K562 treated with DMSO at 1 percent for 4 hours (cell line): ENCODE measurements around the gene CENPN. TPM values are rescaled to one million over a fixed set of nuclear protein-coding genes. Genes with fewer than 3 reads are reported as not detected.

Experiments
- total RNA-seq: library from RNA; unstranded; fragments of 300-600 nt; gene quantifications from 2 replicates; pipeline ENCODE4 v1.2.3, GENCODE V29; 2022; ENCODE audit not compliant: insufficient read depth

CENPN gene, protein sequence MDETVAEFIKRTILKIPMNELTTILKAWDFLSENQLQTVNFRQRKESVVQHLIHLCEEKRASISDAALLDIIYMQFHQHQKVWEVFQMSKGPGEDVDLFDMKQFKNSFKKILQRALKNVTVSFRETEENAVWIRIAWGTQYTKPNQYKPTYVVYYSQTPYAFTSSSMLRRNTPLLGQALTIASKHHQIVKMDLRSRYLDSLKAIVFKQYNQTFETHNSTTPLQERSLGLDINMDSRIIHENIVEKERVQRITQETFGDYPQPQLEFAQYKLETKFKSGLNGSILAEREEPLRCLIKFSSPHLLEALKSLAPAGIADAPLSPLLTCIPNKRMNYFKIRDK
- total RNA-seq, result 174 and 179 TPM in 2 replicates

GRCh38 chr16:81006813-81007695 is at the start of gene CENPN, which contains the start of gene CMC2:
Gene CENPN (plus strand): TSS chr16:81007214. CDS start chr16:81011940, 4,726 bp downstream.
Gene CMC2 (minus strand): TSS chr16:81006885. CDS start chr16:80997394, 9,491 bp downstream.

DNA sequence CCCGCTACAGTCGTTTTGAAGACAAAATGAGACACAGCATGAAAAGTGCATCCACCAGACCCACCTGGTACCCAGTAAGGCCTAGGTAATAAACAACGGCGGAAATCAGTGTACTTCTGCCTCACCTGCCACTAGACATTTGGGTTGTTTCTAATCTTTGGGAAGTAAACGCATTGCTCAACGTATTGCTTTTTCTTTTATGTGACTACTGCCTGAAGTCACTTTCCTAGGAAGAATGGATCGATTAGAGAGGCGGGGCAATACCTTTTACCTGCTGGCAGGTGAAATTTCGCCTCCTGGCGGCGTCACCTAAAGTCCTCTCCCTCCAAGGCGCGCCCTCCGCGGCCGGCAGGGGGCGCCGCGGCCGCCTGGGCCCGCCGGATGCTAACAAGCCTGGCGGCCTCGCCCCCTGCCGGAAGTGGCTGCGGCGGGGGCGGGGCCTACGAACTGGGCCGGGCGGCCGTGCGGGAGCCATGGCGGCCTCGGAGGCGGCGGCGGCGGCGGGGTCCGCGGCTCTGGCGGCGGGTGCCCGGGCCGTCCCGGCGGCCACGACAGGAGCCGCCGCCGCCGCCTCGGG is 28.5 kb downstream of the CENPN start, which contains the start of gene ATMIN:
ATMIN (plus strand) TSS at position 445 of the 577 bp plus-strand sequence; CDS start at position 474, 29 bp downstream.

GRCh38 chr16:81077076-81077940 is 70.3 kb downstream of the CENPN start, which contains the start of gene C16orf46:
Gene C16orf46 (minus strand): TSS chr16:81077238. CDS start chr16:81063955, 13,283 bp downstream.

Other genes starting within 250 kb of the CENPN start
- not detected in 2 replicates for gene CDYL2, start 202.6 kb upstream of the CENPN start, total RNA-seq
- gene CMC2, start 329 bp upstream of the CENPN start, total RNA-seq, result 184 and 191 TPM in 2 replicates
- gene ATMIN, start 28.6 kb downstream of the CENPN start, total RNA-seq, result 14.1 and 20.4 TPM in 2 replicates
- not detected in 2 replicates for gene C16orf46, start 70.0 kb downstream of the CENPN start, total RNA-seq
- gene GCSH, start 89.2 kb downstream of the CENPN start, total RNA-seq, result 16.3 and 21.0 TPM in 2 replicates
- not detected in 2 replicates for gene BCO1, start 231.5 kb downstream of the CENPN start, total RNA-seq